OCI-LY1 (cell line): ENCODE measurements around the gene AIF1.

ENCODE experiments used
- CTCF ChIP-seq: fragments of 200-600 bp; sonication (generic), shearing (Covaris generic); IDR thresholded peaks from 2 replicates; pipeline ENCODE4 v1.5.1; 2017; ENCODE audit warnings: mild to moderate bottlenecking, antibody characterized with exemption, low read length, moderate library complexity, mixed read lengths
- EZH2 ChIP-seq: fragments of 200-600 bp; sonication (generic), shearing (Covaris generic); IDR thresholded peaks from 2 replicates; pipeline ENCODE4 v1.8.0; 2017; ENCODE audit warnings: borderline replicate concordance, mixed run types, mild to moderate bottlenecking, antibody characterized with exemption, low read length, moderate library complexity, mixed read lengths

DNA sequence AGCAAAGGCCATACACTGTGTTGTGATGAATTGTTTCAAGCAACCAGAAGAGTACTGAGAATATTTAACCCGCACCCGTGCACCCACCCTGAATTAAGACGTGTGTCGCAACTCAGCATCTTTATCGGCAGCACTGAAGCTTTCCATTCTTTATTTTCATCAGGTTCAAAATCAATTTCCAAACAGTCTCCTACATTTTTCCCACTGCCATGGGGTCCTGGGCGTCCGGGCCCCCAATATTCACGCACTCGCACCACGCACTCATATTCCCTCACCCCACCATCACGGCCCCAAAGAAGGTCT lies 34.6 kb upstream of the AIF1 start:
- TF ChIP-seq EZH2, result no peak
- TF ChIP-seq CTCF, result no peak
